Measurements from ENCODE around the gene DDI2. TPM values are rescaled to one million over a fixed set of nuclear protein-coding genes. Genes with fewer than 3 reads are reported as not detected.
A peak's percentile ranks its signal among the peaks of the same experiment; 100 is the strongest.

The DDI2 gene
- total and polyA plus RNA-seq, 2 experiments from 2014 or later, result 5.6 to 27.4 TPM

- H3K79me2 ChIP-seq, result peaks cover 57% of the 10 kb centered on the region
- no peak overlapping the region for H3K4me2 ChIP-seq
- peaks cover 16% of the 10 kb centered on the region for H3K4me1 ChIP-seq (ENCODE audit: insufficient read depth)
- no peak for DNase-seq (ENCODE audit: low spot score)
- peaks cover 6% of the 10 kb centered on the region for H4K20me1 ChIP-seq (ENCODE audit: insufficient read depth, poor library complexity, severe bottlenecking)
- no peak overlapping the region for H2AFZ ChIP-seq
- H3K27ac ChIP-seq, result peak overlapping the region; percentile 14
- H3K27me3 ChIP-seq, result no peaks in the 10 kb centered on the region
- no peaks in the 10 kb centered on the region for H3K9me2 ChIP-seq (replicated peaks; ENCODE audit: insufficient read depth)
- H3K36me3 ChIP-seq (replicated peaks; ENCODE audit: insufficient read depth, low read depth), result no peaks in the 10 kb centered on the region
- H3K9me3 ChIP-seq (ENCODE audit: low read depth), result no peaks in the 10 kb centered on the region
- 77% methylated on average over 4 of the region's 4 CpGs for WGBS (ENCODE audit: low lambda C conversion rate, missing lambda C conversion rate)
- H3K4me3 ChIP-seq, result no peak overlapping the region
- TF ChIP-seq EZH2 (IDR thresholded peaks at IDR 0.05; ENCODE audit: borderline replicate concordance) (no peak), EZH2phosphoT487 (IDR thresholded peaks at IDR 0.05; ENCODE audit: low read depth, severe bottlenecking, unreplicated experiment) (no peak)
- TF ChIP-seq, protein P1, sequence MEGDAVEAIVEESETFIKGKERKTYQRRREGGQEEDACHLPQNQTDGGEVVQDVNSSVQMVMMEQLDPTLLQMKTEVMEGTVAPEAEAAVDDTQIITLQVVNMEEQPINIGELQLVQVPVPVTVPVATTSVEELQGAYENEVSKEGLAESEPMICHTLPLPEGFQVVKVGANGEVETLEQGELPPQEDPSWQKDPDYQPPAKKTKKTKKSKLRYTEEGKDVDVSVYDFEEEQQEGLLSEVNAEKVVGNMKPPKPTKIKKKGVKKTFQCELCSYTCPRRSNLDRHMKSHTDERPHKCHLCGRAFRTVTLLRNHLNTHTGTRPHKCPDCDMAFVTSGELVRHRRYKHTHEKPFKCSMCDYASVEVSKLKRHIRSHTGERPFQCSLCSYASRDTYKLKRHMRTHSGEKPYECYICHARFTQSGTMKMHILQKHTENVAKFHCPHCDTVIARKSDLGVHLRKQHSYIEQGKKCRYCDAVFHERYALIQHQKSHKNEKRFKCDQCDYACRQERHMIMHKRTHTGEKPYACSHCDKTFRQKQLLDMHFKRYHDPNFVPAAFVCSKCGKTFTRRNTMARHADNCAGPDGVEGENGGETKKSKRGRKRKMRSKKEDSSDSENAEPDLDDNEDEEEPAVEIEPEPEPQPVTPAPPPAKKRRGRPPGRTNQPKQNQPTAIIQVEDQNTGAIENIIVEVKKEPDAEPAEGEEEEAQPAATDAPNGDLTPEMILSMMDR (IDR thresholded peaks at IDR 0.05; ENCODE audit: poor library complexity), result no peak
Observed at GRCh38 chr1:15714406-15715136, 97.3 kb downstream of the DDI2 start.

GRCh38 chr1:15717418-15718125, 100.3 kb downstream of the DDI2 start:
- Histone ChIP-seq H3K9me3 (ENCODE audit: low read depth) (no peaks in the 10 kb centered on the region), H3K79me2 (peaks cover 28% of the 10 kb centered on the region), H3K4me3 (no peak overlapping the region), H3K4me2 (no peak overlapping the region), H2AFZ (no peak overlapping the region), H3K27ac (peak overlapping the region; percentile 76), H3K9me2 (replicated peaks; ENCODE audit: insufficient read depth) (no peaks in the 10 kb centered on the region), H3K36me3 (replicated peaks; ENCODE audit: insufficient read depth, low read depth) (no peaks in the 10 kb centered on the region), H4K20me1 (ENCODE audit: insufficient read depth, poor library complexity, severe bottlenecking) (no peaks in the 10 kb centered on the region), H3K4me1 (ENCODE audit: insufficient read depth) (peaks cover 16% of the 10 kb centered on the region), H3K27me3 (no peaks in the 10 kb centered on the region)
- 73% methylated on average over 11 of the region's 11 CpGs for WGBS (ENCODE audit: low lambda C conversion rate, missing lambda C conversion rate)
- no peak for DNase-seq (ENCODE audit: low spot score)
- no peak for TF ChIP-seq EZH2phosphoT487 (IDR thresholded peaks at IDR 0.05; ENCODE audit: low read depth, severe bottlenecking, unreplicated experiment)
- TF ChIP-seq, protein P1 (IDR thresholded peaks at IDR 0.05; ENCODE audit: poor library complexity), result no peak
- TF ChIP-seq EZH2 (IDR thresholded peaks at IDR 0.05; ENCODE audit: borderline replicate concordance), result no peak

GRCh38 chr1:15718199-15718601, 100.9 kb downstream of the DDI2 start:
- WGBS (ENCODE audit: low lambda C conversion rate, missing lambda C conversion rate), result 86% methylated on average over 8 of the region's 8 CpGs
- Histone ChIP-seq H3K9me2 (replicated peaks; ENCODE audit: insufficient read depth) (no peaks in the 10 kb centered on the region), H3K9me3 (ENCODE audit: low read depth) (no peaks in the 10 kb centered on the region), H3K36me3 (replicated peaks; ENCODE audit: insufficient read depth, low read depth) (no peaks in the 10 kb centered on the region), H3K4me3 (no peak overlapping the region), H3K27me3 (no peaks in the 10 kb centered on the region), H3K27ac (peak overlapping the region; percentile 76), H3K79me2 (peaks cover 22% of the 10 kb centered on the region), H4K20me1 (ENCODE audit: insufficient read depth, poor library complexity, severe bottlenecking) (no peaks in the 10 kb centered on the region), H3K4me2 (no peak overlapping the region), H3K4me1 (ENCODE audit: insufficient read depth) (peaks cover 16% of the 10 kb centered on the region), H2AFZ (no peak overlapping the region)
- DNase-seq (ENCODE audit: low spot score), result no peak
- TF ChIP-seq EZH2phosphoT487 (IDR thresholded peaks at IDR 0.05; ENCODE audit: low read depth, severe bottlenecking, unreplicated experiment), result no peak
- TF ChIP-seq, protein P1 (IDR thresholded peaks at IDR 0.05; ENCODE audit: poor library complexity), result no peak
- TF ChIP-seq EZH2 (IDR thresholded peaks at IDR 0.05; ENCODE audit: borderline replicate concordance), result no peak

Small RNAs within 50 kb of the gene (small RNA-seq; reads per million reads assigned to genes)
- gene AL121992.2 (not detected), gene CD24P1 (not detected), gene RNU7-179P (not detected)

Other genes starting within 250 kb of the DDI2 start
- gene EFHD2, start 207.6 kb upstream of the DDI2 start, total RNA-seq, result 34.0 and 34.4 TPM in 2 replicates
- 63.7 and 67.5 TPM in 2 replicates for gene EFHD2, start 207.6 kb upstream of the DDI2 start, polyA plus RNA-seq
- not detected in 2 replicates for gene CTRC, start 179.0 kb upstream of the DDI2 start, total RNA-seq
- gene CTRC, start 179.0 kb upstream of the DDI2 start, polyA plus RNA-seq, result 0.36 and 0.66 TPM in 2 replicates
- 2.2 and 9.5 TPM in 2 replicates for gene CELA2A, start 160.7 kb upstream of the DDI2 start, total RNA-seq
- gene CELA2A, start 160.7 kb upstream of the DDI2 start, polyA plus RNA-seq, result 5.6 TPM in 2 replicates
- 0.73 TPM in 1 of 2 replicates, not detected in the other for gene CELA2B, start 141.4 kb upstream of the DDI2 start, total RNA-seq
- gene CELA2B, start 141.4 kb upstream of the DDI2 start, polyA plus RNA-seq, result 1.4 TPM in 1 of 2 replicates, not detected in the other
- gene CASP9, start 93.2 kb upstream of the DDI2 start, total RNA-seq, result 17.1 and 21.2 TPM in 2 replicates
- gene CASP9, start 93.2 kb upstream of the DDI2 start, polyA plus RNA-seq, result 13.5 and 14.2 TPM in 2 replicates
- gene DNAJC16, start 90.6 kb upstream of the DDI2 start, total RNA-seq, result 21.1 and 29.7 TPM in 2 replicates
- gene DNAJC16, start 90.6 kb upstream of the DDI2 start, polyA plus RNA-seq, result 9.5 and 9.6 TPM in 2 replicates
- gene AGMAT, start 32.4 kb upstream of the DDI2 start, total RNA-seq, result 42.9 and 49.9 TPM in 2 replicates
- gene AGMAT, start 32.4 kb upstream of the DDI2 start, polyA plus RNA-seq, result 19.1 and 28.7 TPM in 2 replicates
- gene PLEKHM2, start 66.9 kb downstream of the DDI2 start, total RNA-seq, result 38.9 and 43.1 TPM in 2 replicates
- 30.6 and 31.8 TPM in 2 replicates for gene PLEKHM2, start 66.9 kb downstream of the DDI2 start, polyA plus RNA-seq
- gene SLC25A34, start 118.8 kb downstream of the DDI2 start, total RNA-seq, result 0.68 and 0.87 TPM in 2 replicates
- gene SLC25A34, start 118.8 kb downstream of the DDI2 start, polyA plus RNA-seq, result 0.71 and 0.77 TPM in 2 replicates
- 10.7 and 11.9 TPM in 2 replicates for gene TMEM82, start 125.0 kb downstream of the DDI2 start, total RNA-seq
- 14.7 and 16.4 TPM in 2 replicates for gene TMEM82, start 125.0 kb downstream of the DDI2 start, polyA plus RNA-seq
- gene FBLIM1, start 141.3 kb downstream of the DDI2 start, total RNA-seq, result 109 and 117 TPM in 2 replicates
- gene FBLIM1, start 141.3 kb downstream of the DDI2 start, polyA plus RNA-seq, result 102 and 120 TPM in 2 replicates
- 2.0 and 2.6 TPM in 2 replicates for gene UQCRHL, start 190.2 kb downstream of the DDI2 start, total RNA-seq
- 1.0 and 1.8 TPM in 2 replicates for gene UQCRHL, start 190.2 kb downstream of the DDI2 start, polyA plus RNA-seq
- 23.7 and 25.9 TPM in 2 replicates for gene SPEN, start 230.2 kb downstream of the DDI2 start, total RNA-seq
- 22.7 and 24.3 TPM in 2 replicates for gene SPEN, start 230.2 kb downstream of the DDI2 start, polyA plus RNA-seq